GM19099 (cell line): Measurements from ENCODE around the gene ATP13A3.

Experiments used
- POLR2A ChIP-seq: IDR thresholded peaks from 3 replicates; pipeline ENCODE4 v1.6.1; 2011; ENCODE audit warnings: low read depth; ENCODE audit not compliant: insufficient read length; ENCODE audit errors: extremely low read depth

ATP13A3 gene

GRCh38 chr3:194364314-194364651 is 122.5 kb downstream of the ATP13A3 start:
- no peak for TF ChIP-seq POLR2A

DNA sequence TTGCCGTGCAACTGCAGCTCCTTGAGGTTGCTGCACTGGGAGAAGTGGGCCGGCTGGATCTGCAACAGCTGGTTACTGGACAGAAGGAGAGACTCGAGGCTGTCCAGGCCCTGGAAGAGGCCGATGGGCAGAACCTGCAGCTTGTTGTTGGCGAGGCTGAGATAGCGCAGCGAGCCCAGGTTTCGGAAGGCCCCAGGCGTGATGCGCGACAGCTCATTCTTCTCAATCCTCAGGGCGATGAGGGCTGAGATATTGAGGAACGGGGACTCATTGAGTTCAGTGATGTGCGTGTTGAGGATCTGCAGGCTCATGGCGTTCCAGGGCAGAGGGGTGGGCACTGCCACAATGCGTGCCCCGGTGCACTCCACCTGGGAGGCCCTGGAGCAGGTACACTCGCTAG is 126.2 kb downstream of the ATP13A3 start:
- no peak for TF ChIP-seq POLR2A

DNA sequence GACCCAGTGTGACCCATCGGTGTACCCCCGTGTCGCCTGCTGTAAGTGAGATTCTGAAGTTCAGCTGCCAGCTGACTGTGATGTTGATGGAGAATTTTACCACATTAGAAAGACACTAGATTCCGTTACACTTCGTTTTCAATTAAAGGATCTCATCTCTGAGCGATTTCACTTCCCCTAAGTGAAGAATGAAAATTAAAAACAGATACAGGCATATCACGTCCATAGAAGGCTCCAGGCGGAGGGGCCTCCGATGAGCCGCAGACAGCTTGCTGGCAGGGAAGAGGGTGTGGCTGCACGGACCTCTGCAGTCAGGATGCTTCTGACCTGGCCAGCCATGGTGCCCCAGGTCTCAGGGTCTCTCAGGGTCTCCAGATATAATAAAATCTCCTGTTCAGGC is 129.1 kb downstream of the ATP13A3 start:
- TF ChIP-seq POLR2A, result no peak

- TF ChIP-seq POLR2A, result no peak
Observed at GRCh38 chr3:194355379-194355778, 131.4 kb downstream of the ATP13A3 start.

- no peak for TF ChIP-seq POLR2A
Observed at GRCh38 chr3:194354315-194354714, 132.5 kb downstream of the ATP13A3 start.
